ENCODE measurements around the gene TFB1M.

DNA sequence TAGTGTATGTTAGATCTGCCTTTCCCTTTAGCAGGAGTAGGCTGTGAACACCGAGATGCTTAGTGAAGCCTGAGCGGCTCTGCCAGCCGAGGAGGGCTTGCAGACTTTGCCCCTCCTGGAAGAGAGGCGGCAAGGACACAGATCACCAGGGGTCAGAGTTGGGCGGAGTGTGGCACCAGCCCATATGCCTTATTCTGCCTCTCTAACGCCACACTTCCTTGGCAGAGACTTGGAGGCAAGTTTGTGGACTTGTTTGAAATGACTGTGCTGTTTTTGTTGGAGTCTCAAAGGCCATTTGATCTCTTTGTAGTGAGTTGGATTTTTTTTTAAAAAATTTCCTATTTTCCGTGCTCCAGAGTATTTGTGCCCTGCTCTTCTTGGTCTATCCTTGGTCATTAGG lies 95.0 kb downstream of the TFB1M start:
- TF ChIP-seq, protein P1, sequence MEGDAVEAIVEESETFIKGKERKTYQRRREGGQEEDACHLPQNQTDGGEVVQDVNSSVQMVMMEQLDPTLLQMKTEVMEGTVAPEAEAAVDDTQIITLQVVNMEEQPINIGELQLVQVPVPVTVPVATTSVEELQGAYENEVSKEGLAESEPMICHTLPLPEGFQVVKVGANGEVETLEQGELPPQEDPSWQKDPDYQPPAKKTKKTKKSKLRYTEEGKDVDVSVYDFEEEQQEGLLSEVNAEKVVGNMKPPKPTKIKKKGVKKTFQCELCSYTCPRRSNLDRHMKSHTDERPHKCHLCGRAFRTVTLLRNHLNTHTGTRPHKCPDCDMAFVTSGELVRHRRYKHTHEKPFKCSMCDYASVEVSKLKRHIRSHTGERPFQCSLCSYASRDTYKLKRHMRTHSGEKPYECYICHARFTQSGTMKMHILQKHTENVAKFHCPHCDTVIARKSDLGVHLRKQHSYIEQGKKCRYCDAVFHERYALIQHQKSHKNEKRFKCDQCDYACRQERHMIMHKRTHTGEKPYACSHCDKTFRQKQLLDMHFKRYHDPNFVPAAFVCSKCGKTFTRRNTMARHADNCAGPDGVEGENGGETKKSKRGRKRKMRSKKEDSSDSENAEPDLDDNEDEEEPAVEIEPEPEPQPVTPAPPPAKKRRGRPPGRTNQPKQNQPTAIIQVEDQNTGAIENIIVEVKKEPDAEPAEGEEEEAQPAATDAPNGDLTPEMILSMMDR (conservative IDR thresholded peaks at IDR 0.05): no peak
- no peak for TF ChIP-seq EZH2 (IDR thresholded peaks at IDR 0.05; ENCODE audit: low read depth)
